NCI-H146 treated with DMSO at 0.1 percent for 48 hours (cell line): ENCODE measurements around the gene P2RX1.
"Not testable (repeated sequence)": the region's sequence is repeated elsewhere in the genome, so short reads cannot be mapped to it uniquely, and the experiment has no call there.

Source experiments
- DNase-seq: peaks from one replicate; lab custom pipeline; 2025; ENCODE audit not compliant: unreplicated experiment; lab: John Stamatoyannopoulos, UW

Gene P2RX1

GRCh38 chr17:3861761-3862681 lies 54.2 kb downstream of the P2RX1 start:
- no peak for DNase-seq

- DNase-seq: no peak
Observed at GRCh38 chr17:3860939-3861700, 55.1 kb downstream of the P2RX1 start.

- no peak for DNase-seq
Observed at GRCh38 chr17:3859940-3860339, 56.3 kb downstream of the P2RX1 start.

GRCh38 chr17:3857261-3858105 lies 58.8 kb downstream of the P2RX1 start:
- no peak for DNase-seq

GRCh38 chr17:3854204-3854603 lies 62.1 kb downstream of the P2RX1 start:
- not testable (repeated sequence) for DNase-seq

GRCh38 chr17:3852561-3852960 lies 63.7 kb downstream of the P2RX1 start:
- no peak for DNase-seq

GRCh38 chr17:3851461-3852100 lies 64.7 kb downstream of the P2RX1 start:
- DNase-seq: no peak

- DNase-seq: no peak
Observed at GRCh38 chr17:3848229-3848835, 67.9 kb downstream of the P2RX1 start.

- DNase-seq: no peak
Observed at GRCh38 chr17:3847165-3847670, 69.0 kb downstream of the P2RX1 start.
